Mammary epithelial cell (primary cell): ENCODE data around the gene MTARC1.

Source experiments
- EZH2 ChIP-seq: IDR thresholded peaks from 2 replicates; pipeline ENCODE4 v1.6.1; 2012; ENCODE audit warnings: low read length, inconsistent platforms, borderline replicate concordance
- TF ChIP-seq, protein P1 (sequence below), 2 donors: IDR thresholded peaks in 1 of 2; conservative IDR thresholded peaks in 1 of 2; 2 replicates each; pipeline ENCODE4 v1.5.1; 2011 to 2012; ENCODE audit warnings: inconsistent platforms in 2 of 2, low read length in 2 of 2, mild to moderate bottlenecking in 2 of 2, control low read depth in 1 of 2, low read depth in 1 of 2; ENCODE audit not compliant: insufficient read depth in 1 of 2; ENCODE audit errors: extremely low read depth in 1 of 2

DNA sequence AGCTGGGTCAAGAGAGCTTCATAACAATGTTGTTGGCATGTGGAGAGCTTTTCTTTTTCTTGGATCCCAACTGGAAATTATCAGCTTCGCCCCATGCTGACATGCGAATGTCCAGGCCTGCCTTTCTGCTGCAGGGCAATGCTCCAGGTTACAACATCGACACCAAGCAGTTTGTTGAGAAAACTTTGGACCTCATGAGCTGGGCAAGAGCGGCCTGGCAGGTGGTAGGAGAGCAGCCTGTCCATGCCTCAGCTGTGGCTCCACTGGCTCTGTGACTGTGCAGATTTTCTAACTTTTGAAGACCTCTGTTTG is 41.4 kb downstream of the MTARC1 start:
- TF ChIP-seq EZH2: no peak
- TF ChIP-seq, protein P1, sequence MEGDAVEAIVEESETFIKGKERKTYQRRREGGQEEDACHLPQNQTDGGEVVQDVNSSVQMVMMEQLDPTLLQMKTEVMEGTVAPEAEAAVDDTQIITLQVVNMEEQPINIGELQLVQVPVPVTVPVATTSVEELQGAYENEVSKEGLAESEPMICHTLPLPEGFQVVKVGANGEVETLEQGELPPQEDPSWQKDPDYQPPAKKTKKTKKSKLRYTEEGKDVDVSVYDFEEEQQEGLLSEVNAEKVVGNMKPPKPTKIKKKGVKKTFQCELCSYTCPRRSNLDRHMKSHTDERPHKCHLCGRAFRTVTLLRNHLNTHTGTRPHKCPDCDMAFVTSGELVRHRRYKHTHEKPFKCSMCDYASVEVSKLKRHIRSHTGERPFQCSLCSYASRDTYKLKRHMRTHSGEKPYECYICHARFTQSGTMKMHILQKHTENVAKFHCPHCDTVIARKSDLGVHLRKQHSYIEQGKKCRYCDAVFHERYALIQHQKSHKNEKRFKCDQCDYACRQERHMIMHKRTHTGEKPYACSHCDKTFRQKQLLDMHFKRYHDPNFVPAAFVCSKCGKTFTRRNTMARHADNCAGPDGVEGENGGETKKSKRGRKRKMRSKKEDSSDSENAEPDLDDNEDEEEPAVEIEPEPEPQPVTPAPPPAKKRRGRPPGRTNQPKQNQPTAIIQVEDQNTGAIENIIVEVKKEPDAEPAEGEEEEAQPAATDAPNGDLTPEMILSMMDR (conservative IDR thresholded peaks at IDR 0.05 in 1 of 2, IDR thresholded peaks at IDR 0.05 in 1 of 2; ENCODE audit: extremely low read depth in 1 of 2, insufficient read depth in 1 of 2, low read depth in 1 of 2, low read length in 2 of 2): no peak
